ENCODE results near the gene SP140L.

DNA sequence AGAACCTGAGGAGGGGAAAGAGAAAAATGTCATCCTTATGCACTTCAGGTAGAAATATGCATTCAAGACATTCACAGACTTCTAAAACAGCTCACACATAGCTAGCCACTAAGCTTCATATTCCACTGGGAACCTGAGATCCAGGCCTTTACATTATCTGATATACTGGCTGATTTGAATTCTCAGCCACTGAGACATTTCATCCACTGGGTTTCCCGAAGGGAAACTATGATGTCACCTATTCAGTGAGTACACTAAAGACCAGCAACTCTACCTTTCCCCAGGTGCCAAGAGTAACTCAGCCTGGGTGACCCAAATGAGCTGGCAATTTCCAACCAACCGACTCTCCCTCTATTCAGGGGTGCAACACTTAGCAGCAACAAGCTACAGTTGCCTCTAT lies 67.3 kb downstream of the SP140L start:
- TF ChIP-seq EZH2phosphoT487 (IDR thresholded peaks at IDR 0.05; ENCODE audit: insufficient read depth, low read depth) (no peak), EZH2 (IDR thresholded peaks at IDR 0.05; ENCODE audit: insufficient read depth, poor library complexity, severe bottlenecking) (no peak)
